H9 (cell line): ENCODE results near the gene TIAL1. TPM values are rescaled to one million over a fixed set of nuclear protein-coding genes. Genes with fewer than 3 reads are reported as not detected.

Experiments used
- DNase-seq: peaks from one replicate; pipeline ENCODE4 v3.0.0-alpha.2; 2017
- H2AFZ ChIP-seq: one replicate; pipeline ENCODE4 v1.6.1; 2013; ENCODE audit warnings: mild to moderate bottlenecking, low read length, control low read depth, moderate library complexity
- H2AK5ac ChIP-seq: 2 replicates; pipeline ENCODE4 v1.6.1; 2013; ENCODE audit warnings: low read length, control low read depth, mixed read lengths; ENCODE audit not compliant: insufficient read length
- H2BK120ac ChIP-seq: one replicate; pipeline ENCODE4 v1.6.1; 2013; ENCODE audit warnings: low read depth, mild to moderate bottlenecking, low read length, control low read depth, inconsistent platforms; ENCODE audit not compliant: poor library complexity, severe bottlenecking
- H2BK12ac ChIP-seq: 2 replicates; pipeline ENCODE4 v1.6.1; 2013; ENCODE audit warnings: low read length, control low read depth, mixed read lengths, low read depth; ENCODE audit not compliant: insufficient read length
- H2BK15ac ChIP-seq: 2 replicates; pipeline ENCODE4 v1.6.1; 2013; ENCODE audit warnings: low read depth, low read length, control low read depth
- H2BK20ac ChIP-seq: one replicate; pipeline ENCODE4 v1.6.1; 2013; ENCODE audit warnings: low read depth, mild to moderate bottlenecking, low read length, control low read depth, inconsistent platforms; ENCODE audit not compliant: poor library complexity, severe bottlenecking
- H2BK5ac ChIP-seq: 2 replicates; pipeline ENCODE4 v1.6.1; 2013; ENCODE audit warnings: low read length, control low read depth, mixed read lengths; ENCODE audit not compliant: insufficient read length
- H3K14ac ChIP-seq: 2 replicates; pipeline ENCODE4 v1.6.1; 2013; ENCODE audit warnings: low read length, control low read depth; ENCODE audit not compliant: insufficient read depth
- H3K18ac ChIP-seq: 2 replicates; pipeline ENCODE4 v1.6.1; 2013; ENCODE audit warnings: low read depth, mild to moderate bottlenecking, mixed read lengths, low read length, control low read depth; ENCODE audit not compliant: insufficient read length
- H3K23ac ChIP-seq: 2 replicates; pipeline ENCODE4 v1.6.1; 2013; ENCODE audit warnings: low read length, control low read depth, mixed read lengths, low read depth; ENCODE audit not compliant: insufficient read length
- H3K23me2 ChIP-seq: 2 replicates; pipeline ENCODE4 v1.6.1; 2013; ENCODE audit warnings: low read depth, mild to moderate bottlenecking, mixed read lengths, low read length, control low read depth; ENCODE audit not compliant: insufficient read length, poor library complexity, severe bottlenecking
- H3K27ac ChIP-seq: 2 replicates; pipeline ENCODE4 v1.5.1; 2013; ENCODE audit warnings: low read length, control low read depth, mixed read lengths, low read depth; ENCODE audit not compliant: insufficient read length
- H3K27me3 ChIP-seq: 2 replicates; pipeline ENCODE4 v1.6.1; 2013; ENCODE audit warnings: low read length, control low read depth, inconsistent platforms; ENCODE audit not compliant: insufficient read depth
- H3K4ac ChIP-seq: 2 replicates; pipeline ENCODE4 v1.6.1; 2013; ENCODE audit warnings: low read depth, mild to moderate bottlenecking, control low read depth, inconsistent platforms, low read length, moderate library complexity
- H3K4me1 ChIP-seq: 2 replicates; pipeline ENCODE4 v1.6.1; 2013; ENCODE audit warnings: low read length, control low read depth, inconsistent platforms; ENCODE audit not compliant: insufficient read depth
- H3K4me2 ChIP-seq: 2 replicates; pipeline ENCODE4 v1.6.1; 2013; ENCODE audit warnings: low read length, control low read depth, mixed read lengths; ENCODE audit not compliant: insufficient read length, insufficient read depth
- H3K56ac ChIP-seq: 2 replicates; pipeline ENCODE4 v1.6.1; 2013; ENCODE audit warnings: low read depth, mild to moderate bottlenecking, mixed read lengths, low read length, control low read depth; ENCODE audit not compliant: insufficient read length
- H3K79me1 ChIP-seq: 2 replicates; pipeline ENCODE4 v1.6.1; 2013; ENCODE audit warnings: low read depth, mild to moderate bottlenecking, moderate library complexity, low read length, control low read depth, inconsistent platforms; ENCODE audit not compliant: insufficient read depth, poor library complexity, severe bottlenecking
- H3K79me2 ChIP-seq: 2 replicates; pipeline ENCODE4 v1.6.1; 2013; ENCODE audit warnings: low read length, control low read depth, inconsistent platforms; ENCODE audit not compliant: insufficient read depth
- H3K9ac ChIP-seq: 2 replicates; pipeline ENCODE4 v1.6.1; 2013; ENCODE audit warnings: low read length, control low read depth, mixed read lengths; ENCODE audit not compliant: insufficient read length; ENCODE audit errors: extremely low read depth
- H3K9me3 ChIP-seq: one replicate; pipeline ENCODE4 v1.6.1; 2013; ENCODE audit warnings: low read depth, low read length, inconsistent platforms; ENCODE audit not compliant: control insufficient read depth
- H3T11ph ChIP-seq: one replicate; pipeline ENCODE4 v1.6.1; 2013; ENCODE audit warnings: mild to moderate bottlenecking, low read length, control low read depth, inconsistent platforms
- H4K20me1 ChIP-seq: one replicate; pipeline ENCODE4 v1.6.1; 2013; ENCODE audit not compliant: control insufficient read depth, insufficient read length, insufficient read depth
- H4K5ac ChIP-seq: 2 replicates; pipeline ENCODE4 v1.6.1; 2013; ENCODE audit warnings: low read depth, mild to moderate bottlenecking, mixed read lengths, low read length, control low read depth; ENCODE audit not compliant: insufficient read length
- H4K8ac ChIP-seq: replicated peaks from 2 replicates; pipeline ENCODE4 v1.6.1; 2013; ENCODE audit warnings: low read length, control low read depth, mixed read lengths, low read depth; ENCODE audit not compliant: insufficient read length
- H4K91ac ChIP-seq: 2 replicates; pipeline ENCODE4 v1.6.1; 2013; ENCODE audit warnings: low read depth, mild to moderate bottlenecking, moderate library complexity, mixed read lengths, low read length, control low read depth; ENCODE audit not compliant: insufficient read length
- H3K27ac Mint-ChIP-seq, 3 experiments: 2 replicates in 2 of 3; 3 replicates in 1 of 3; pipeline ENCODE4 v1.8.0; 2020 to 2021; ENCODE audit warnings: mixed read lengths in 3 of 3, mild to moderate bottlenecking in 1 of 3, moderate library complexity in 1 of 3
- H3K27me3 Mint-ChIP-seq: 2 replicates; pipeline ENCODE4 v1.8.0; 2021; ENCODE audit warnings: low read depth, mild to moderate bottlenecking, moderate library complexity, mixed read lengths
- H3K36me3 Mint-ChIP-seq, 3 experiments: 2 replicates in 2 of 3; 3 replicates in 1 of 3; pipeline ENCODE4 v1.8.0; 2020 to 2021; ENCODE audit warnings: low read depth in 3 of 3, mixed read lengths in 3 of 3; ENCODE audit not compliant: insufficient read depth in 1 of 3
- H3K4me1 Mint-ChIP-seq, 2 experiments: 2 replicates each; pipeline ENCODE4 v1.8.0; 2020; ENCODE audit warnings: mixed read lengths in 2 of 2
- H3K4me3 Mint-ChIP-seq, 2 experiments: 2 replicates in 1 of 2; 3 replicates in 1 of 2; pipeline ENCODE4 v1.8.0; 2020 to 2021; ENCODE audit warnings: mild to moderate bottlenecking in 2 of 2, mixed read lengths in 2 of 2, moderate library complexity in 1 of 2
- H3K9me3 Mint-ChIP-seq, 2 experiments: 2 replicates in 1 of 2; 3 replicates in 1 of 2; pipeline ENCODE4 v1.8.0; 2020; ENCODE audit warnings: mild to moderate bottlenecking in 2 of 2, mixed read lengths in 2 of 2, moderate library complexity in 1 of 2
- CTCF ChIP-seq: fragments of 200-600 bp; sonication (generic); conservative IDR thresholded peaks from 3 replicates; pipeline ENCODE4 v1.8.0; 2021; ENCODE audit warnings: antibody characterized with exemption, mild to moderate bottlenecking
- WGBS: extraction: QIAGEN DNeasy Blood & Tissue Kit; methylation state at CpG from one replicate; pipeline ENCODE4 v1.1.7; 2013; ENCODE audit warnings: missing lambda C conversion rate, low lambda C conversion rate, mixed read lengths; ENCODE audit not compliant: insufficient read length; ENCODE audit errors: extremely low coverage; 5-methylcytosine and 5-hydroxymethylcytosine counted together
- total RNA-seq: library from RNA; stranded (reverse); gene quantifications from 2 replicates; pipeline ENCODE4 v1.2.1, GENCODE V29; 2021

Gene TIAL1
- total RNA-seq, 1 experiment from 2014 or later: 146 TPM

GRCh38 chr10:119539359-119539825 is 57.4 kb downstream of the TIAL1 start:
- Histone ChIP-seq H2BK20ac (no peak overlapping the region), H2BK12ac (no peak overlapping the region), H3K9ac (no peak overlapping the region), H2BK5ac (no peak overlapping the region), H3K79me1 (no peaks in the 10 kb centered on the region), H3T11ph (no peak overlapping the region), H4K20me1 (no peaks in the 10 kb centered on the region), H3K27ac (no peak overlapping the region), H4K91ac (no peak overlapping the region), H3K27me3 (peaks cover 22% of the 10 kb centered on the region; the same call in 1 of the 2 replicates), H4K8ac (no peak overlapping the region), H2AFZ (no peak overlapping the region), H3K4ac (no peak overlapping the region), H3K4me2 (no peak overlapping the region), H2BK15ac (no peak overlapping the region), H3K79me2 (no peaks in the 10 kb centered on the region), H3K9me3 (no peaks in the 10 kb centered on the region), H4K5ac (no peak overlapping the region), H2BK120ac (no peak overlapping the region), H2AK5ac (no peak overlapping the region), H3K56ac (no peak overlapping the region), H3K23me2 (peaks cover 20% of the 10 kb centered on the region), H3K23ac (no peak overlapping the region), H3K18ac (no peak overlapping the region), H3K4me1 (peaks cover 3% of the 10 kb centered on the region; the same call in 1 of the 2 replicates), H3K14ac (no peak overlapping the region)
- peaks cover 49% of the 10 kb centered on the region for H3K27me3 Mint-ChIP-seq
- no peak for TF ChIP-seq CTCF
- WGBS: no CpG with 5 or more reads among the region's 9 CpGs
- no peaks in the 10 kb centered on the region; a peak in 1 of 7 replicates for H3K36me3 Mint-ChIP-seq
- H3K9me3 Mint-ChIP-seq: no peaks in the 10 kb centered on the region; a peak in 1 of 5 replicates
- no peak for DNase-seq
- H3K4me3 Mint-ChIP-seq: no peak overlapping the region
- peaks cover 16 to 25% of the 10 kb centered on the region in 2 experiments for H3K4me1 Mint-ChIP-seq
- no peak overlapping the region for H3K27ac Mint-ChIP-seq
